SU-DHL-6 (cell line): ENCODE data around the gene ERBB4.

ENCODE experiments used
- H2AFZ ChIP-seq: fragments of 200-600 bp; sonication (generic); 2 replicates; pipeline ENCODE4 v1.6.1; 2014; ENCODE audit warnings: low read depth, mild to moderate bottlenecking, moderate library complexity, mixed read lengths, antibody characterized with exemption, low read length; ENCODE audit not compliant: severe bottlenecking
- H3F3A ChIP-seq: fragments of 200-600 bp; shearing (Covaris generic); 2 replicates; pipeline ENCODE4 v1.6.0; 2016; ENCODE audit warnings: antibody characterized with exemption, mild to moderate bottlenecking; ENCODE audit not compliant: insufficient read depth
- H3K27ac ChIP-seq: fragments of 200-600 bp; sonication (generic); 2 replicates; pipeline ENCODE4 v1.5.1; 2016; ENCODE audit warnings: low read depth, mild to moderate bottlenecking, low read length, moderate library complexity, mixed read lengths
- H3K27me3 ChIP-seq: fragments of 200-600 bp; sonication (generic), shearing (Covaris generic); 2 replicates; pipeline ENCODE4 v1.6.0; 2014; ENCODE audit warnings: mild to moderate bottlenecking, low read length
- H3K36me3 ChIP-seq: fragments of 200-600 bp; sonication (generic); 2 replicates; pipeline ENCODE4 v1.6.1; 2014; ENCODE audit warnings: mild to moderate bottlenecking, low read length, mixed read lengths
- H3K4me2 ChIP-seq: fragments of 300-600, 200-600 bp; shearing (Covaris generic), sonication (generic); 2 replicates; pipeline ENCODE4 v1.6.0; 2014; ENCODE audit warnings: low read length, low read depth, mild to moderate bottlenecking; ENCODE audit not compliant: poor library complexity, severe bottlenecking
- H3K4me3 ChIP-seq: fragments of 200-600 bp; sonication (generic); 2 replicates; pipeline ENCODE4 v1.5.1; 2014; ENCODE audit warnings: antibody characterized with exemption, low read length, mild to moderate bottlenecking, mixed read lengths; ENCODE audit not compliant: insufficient read depth, poor library complexity, severe bottlenecking
- H3K79me2 ChIP-seq: fragments of 200-600 bp; sonication (generic); 2 replicates; pipeline ENCODE4 v1.6.1; 2014; ENCODE audit warnings: mild to moderate bottlenecking, low read length, moderate library complexity; ENCODE audit not compliant: insufficient read depth
- H3K9ac ChIP-seq: fragments of 200-600 bp; sonication (generic); 2 replicates; pipeline ENCODE4 v1.7.0; 2014; ENCODE audit warnings: mild to moderate bottlenecking, low read length
- H3K9me2 ChIP-seq: fragments of 200-600 bp; sonication (generic); replicated peaks from 2 replicates; pipeline ENCODE4 v1.6.1; 2014; ENCODE audit warnings: low read length; ENCODE audit not compliant: insufficient read depth
- H3K9me3 ChIP-seq: fragments of 200-600 bp; sonication (generic); 2 replicates; pipeline ENCODE4 v1.6.1; 2014; ENCODE audit warnings: low read length, mixed read lengths; ENCODE audit not compliant: insufficient read depth
- H4K20me1 ChIP-seq: fragments of 200-600 bp; sonication (generic); 2 replicates; pipeline ENCODE4 v1.6.1; 2014; ENCODE audit warnings: low read depth, mild to moderate bottlenecking, antibody characterized with exemption, low read length, moderate library complexity, mixed read lengths
- EZH2phosphoT487 ChIP-seq: fragments of 200-600 bp; sonication (generic), shearing (Covaris generic); conservative IDR thresholded peaks from 2 replicates; pipeline ENCODE4 v1.6.1; 2018; ENCODE audit warnings: mild to moderate bottlenecking, antibody characterized with exemption, low read length, moderate library complexity, mixed read lengths
- TF ChIP-seq, protein P1 (sequence below): fragments of 200-600 bp; sonication (generic); IDR thresholded peaks from one replicate; pipeline ENCODE4 v1.5.1; 2017; ENCODE audit warnings: antibody characterized with exemption, mild to moderate bottlenecking, low read length, moderate library complexity; ENCODE audit not compliant: insufficient read depth, poor library complexity, severe bottlenecking

ERBB4 gene

GRCh38 chr2:211477537-211478275 is 1060.9 kb downstream of the ERBB4 start:
- H3K27ac ChIP-seq, result no peak overlapping the region
- H3F3A ChIP-seq, result no peaks in the 10 kb centered on the region
- no peaks in the 10 kb centered on the region for H3K9me2 ChIP-seq
- H3K27me3 ChIP-seq, result 0 out of 2 replicates have a peak, but pooled peaks cover 5% of the 10 kb centered on the region
- H3K4me3 ChIP-seq, result no peak overlapping the region
- H3K79me2 ChIP-seq, result no peaks in the 10 kb centered on the region
- H3K4me2 ChIP-seq, result no peak overlapping the region
- H2AFZ ChIP-seq, result no peak overlapping the region
- no peaks in the 10 kb centered on the region for H4K20me1 ChIP-seq
- TF ChIP-seq EZH2phosphoT487, result no peak
- TF ChIP-seq, protein P1, sequence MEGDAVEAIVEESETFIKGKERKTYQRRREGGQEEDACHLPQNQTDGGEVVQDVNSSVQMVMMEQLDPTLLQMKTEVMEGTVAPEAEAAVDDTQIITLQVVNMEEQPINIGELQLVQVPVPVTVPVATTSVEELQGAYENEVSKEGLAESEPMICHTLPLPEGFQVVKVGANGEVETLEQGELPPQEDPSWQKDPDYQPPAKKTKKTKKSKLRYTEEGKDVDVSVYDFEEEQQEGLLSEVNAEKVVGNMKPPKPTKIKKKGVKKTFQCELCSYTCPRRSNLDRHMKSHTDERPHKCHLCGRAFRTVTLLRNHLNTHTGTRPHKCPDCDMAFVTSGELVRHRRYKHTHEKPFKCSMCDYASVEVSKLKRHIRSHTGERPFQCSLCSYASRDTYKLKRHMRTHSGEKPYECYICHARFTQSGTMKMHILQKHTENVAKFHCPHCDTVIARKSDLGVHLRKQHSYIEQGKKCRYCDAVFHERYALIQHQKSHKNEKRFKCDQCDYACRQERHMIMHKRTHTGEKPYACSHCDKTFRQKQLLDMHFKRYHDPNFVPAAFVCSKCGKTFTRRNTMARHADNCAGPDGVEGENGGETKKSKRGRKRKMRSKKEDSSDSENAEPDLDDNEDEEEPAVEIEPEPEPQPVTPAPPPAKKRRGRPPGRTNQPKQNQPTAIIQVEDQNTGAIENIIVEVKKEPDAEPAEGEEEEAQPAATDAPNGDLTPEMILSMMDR, result no peak
- no peaks in the 10 kb centered on the region for H3K9me3 ChIP-seq
- no peaks in the 10 kb centered on the region for H3K36me3 ChIP-seq
- no peak overlapping the region for H3K9ac ChIP-seq

DNA sequence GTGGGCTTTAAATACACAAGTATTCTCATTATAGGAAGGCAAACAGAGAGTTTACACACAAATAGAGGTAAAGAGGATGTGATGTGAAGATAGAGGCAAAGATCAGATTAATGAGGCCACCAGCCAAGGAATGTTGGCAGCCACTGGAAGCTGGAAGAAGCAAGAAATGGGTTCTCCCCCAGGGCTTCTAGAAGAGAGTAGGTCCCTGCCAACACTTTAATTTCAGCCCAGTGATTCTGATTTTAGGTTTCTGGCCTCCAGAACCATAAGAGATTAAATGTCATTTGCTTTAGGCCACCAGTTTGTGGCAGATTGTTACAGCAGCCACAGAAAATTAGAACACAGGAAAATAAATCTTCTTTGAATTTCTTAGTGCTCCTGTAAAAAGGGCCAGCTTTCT is 1065.5 kb downstream of the ERBB4 start:
- TF ChIP-seq EZH2phosphoT487, result no peak
- TF ChIP-seq, protein P1, result no peak
- H2AFZ ChIP-seq, result no peak overlapping the region

GRCh38 chr2:211469664-211470059 is 1068.9 kb downstream of the ERBB4 start:
- H3K9me3 ChIP-seq, result no peaks in the 10 kb centered on the region
- TF ChIP-seq, protein P1, result no peak
- TF ChIP-seq EZH2phosphoT487, result no peak
- H3F3A ChIP-seq, result no peaks in the 10 kb centered on the region
- no peaks in the 10 kb centered on the region for H4K20me1 ChIP-seq
- no peak overlapping the region for H3K4me3 ChIP-seq
- no peaks in the 10 kb centered on the region for H3K79me2 ChIP-seq
- no peaks in the 10 kb centered on the region for H3K36me3 ChIP-seq
- no peaks in the 10 kb centered on the region for H3K27me3 ChIP-seq
- H3K9me2 ChIP-seq, result no peaks in the 10 kb centered on the region
- H2AFZ ChIP-seq, result no peak overlapping the region
- H3K9ac ChIP-seq, result no peak overlapping the region
- H3K4me2 ChIP-seq, result no peak overlapping the region
- H3K27ac ChIP-seq, result no peak overlapping the region

More for the DNA sequence above, 1065.5 kb downstream of the ERBB4 start:
- H4K20me1 ChIP-seq, result no peaks in the 10 kb centered on the region
- no peaks in the 10 kb centered on the region for H3K9me3 ChIP-seq
- no peak overlapping the region for H3K9ac ChIP-seq
- H3K4me3 ChIP-seq, result no peak overlapping the region
- H3K27ac ChIP-seq, result no peak overlapping the region
- no peaks in the 10 kb centered on the region for H3K27me3 ChIP-seq
- H3K4me2 ChIP-seq, result no peak overlapping the region
- no peaks in the 10 kb centered on the region for H3K36me3 ChIP-seq
- H3K79me2 ChIP-seq, result no peaks in the 10 kb centered on the region
- H3F3A ChIP-seq, result no peaks in the 10 kb centered on the region
- no peaks in the 10 kb centered on the region for H3K9me2 ChIP-seq
